Measurements from ENCODE around the gene CDH18.

CDH18 gene

DNA sequence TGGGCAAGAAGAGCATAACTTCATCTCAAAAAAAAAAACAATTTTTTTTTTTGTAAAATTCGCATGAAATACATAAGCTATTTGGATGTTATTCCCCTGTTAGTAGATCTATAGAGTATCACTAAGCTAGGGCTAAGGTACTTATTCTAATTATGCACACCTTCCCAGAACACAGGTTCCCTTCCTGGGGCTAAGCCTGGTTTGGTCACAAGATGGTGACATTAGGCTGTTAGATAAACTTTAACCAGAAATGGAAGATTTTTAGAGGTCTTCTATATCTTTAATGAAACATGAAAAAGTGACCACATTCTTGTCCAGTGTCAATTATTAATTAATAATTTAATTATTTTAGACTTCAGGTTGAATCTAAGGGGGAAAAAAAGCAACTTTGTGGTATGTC lies 433.5 kb downstream of the CDH18 start:
- in situ Hi-C loops (cut with HindIII; ENCODE audit: low pct_ligation_motif_present, low pct_unique_long_range_greater_than_20kb, low sequenced_read_pairs): no loop called here
- no peak for DNase-seq

DNA sequence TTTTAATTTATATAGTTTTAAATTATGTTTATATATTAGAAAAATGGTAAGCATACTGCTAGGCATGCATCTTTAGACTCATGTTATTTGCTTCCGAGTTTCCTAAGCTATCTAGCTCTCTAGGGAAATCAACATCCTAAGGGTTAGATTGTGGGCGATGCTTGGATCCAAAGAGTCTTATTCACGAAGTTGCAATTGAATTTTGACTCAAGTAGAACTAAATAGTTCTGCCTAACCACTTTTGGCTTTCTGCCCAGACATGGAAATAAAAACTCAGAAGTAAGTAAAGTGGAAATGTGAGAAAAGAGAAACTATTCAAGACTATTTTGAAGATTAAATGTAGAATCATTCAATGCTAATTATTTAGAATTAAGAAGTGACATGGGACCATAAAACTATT lies 440.4 kb downstream of the CDH18 start:
- no peak for DNase-seq
- in situ Hi-C loops (cut with HindIII; ENCODE audit: low pct_ligation_motif_present, low pct_unique_long_range_greater_than_20kb, low sequenced_read_pairs): no loop called here

DNA sequence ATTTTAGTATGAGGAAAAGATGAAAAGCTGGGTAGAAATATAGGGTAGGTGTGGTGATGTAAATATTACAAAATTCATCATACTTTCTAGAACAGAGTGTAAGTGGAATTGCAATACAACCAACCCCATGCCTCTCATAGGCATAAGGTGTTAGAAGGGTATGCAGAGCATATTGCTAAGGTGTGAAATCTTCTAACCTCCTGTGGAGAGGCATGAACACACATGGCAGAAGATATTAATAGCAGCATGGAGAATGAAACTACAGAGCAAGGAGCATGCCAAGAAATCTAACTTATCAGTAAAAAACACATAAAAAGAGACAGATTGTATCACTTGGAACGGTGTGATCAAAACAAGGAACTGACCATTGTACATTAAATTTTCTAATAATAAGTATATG lies 441.5 kb downstream of the CDH18 start:
- in situ Hi-C loops (cut with HindIII; ENCODE audit: low pct_ligation_motif_present, low pct_unique_long_range_greater_than_20kb, low sequenced_read_pairs): no loop called here
- no peak for DNase-seq

DNA sequence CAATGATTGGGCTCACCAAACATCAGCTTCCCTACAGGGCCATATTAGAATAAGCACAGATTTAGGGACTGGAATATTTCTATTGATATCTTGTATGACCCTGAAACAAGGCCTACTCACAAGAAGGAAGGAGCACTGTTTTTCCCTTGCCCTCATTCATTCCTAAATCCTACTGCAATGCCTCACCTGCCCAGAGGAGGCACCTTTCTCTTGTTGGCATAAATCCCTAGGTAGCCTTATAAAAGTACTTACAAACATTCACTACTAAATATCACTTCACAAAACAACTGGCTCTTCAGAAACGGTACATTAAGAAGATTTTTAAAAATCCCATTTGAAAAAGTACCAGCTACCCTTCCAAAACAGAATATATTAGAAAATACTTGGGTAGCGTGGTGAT lies 449.4 kb downstream of the CDH18 start:
- in situ Hi-C loops (cut with HindIII; ENCODE audit: low pct_ligation_motif_present, low pct_unique_long_range_greater_than_20kb, low sequenced_read_pairs): no loop called here
- DNase-seq: no peak

DNA sequence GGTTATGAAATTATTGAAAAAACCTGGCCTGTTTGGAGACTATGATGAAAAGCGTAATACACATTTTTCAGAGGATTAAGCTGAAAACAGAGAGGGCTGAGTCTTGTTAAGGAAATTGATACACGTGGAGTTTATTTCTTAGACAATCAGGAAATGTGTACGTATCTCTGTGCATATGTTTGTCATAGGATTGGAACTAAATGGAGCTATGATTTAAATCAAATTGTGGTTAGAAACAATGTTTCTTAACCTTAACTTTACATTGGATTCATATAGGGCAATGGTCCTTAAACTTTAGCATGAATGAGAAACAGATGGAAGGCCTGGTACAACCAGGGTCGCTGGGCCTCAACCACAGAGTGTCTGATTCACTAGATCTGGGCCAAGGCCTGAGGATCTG lies 451.6 kb downstream of the CDH18 start:
- in situ Hi-C loops (cut with HindIII; ENCODE audit: low pct_ligation_motif_present, low pct_unique_long_range_greater_than_20kb, low sequenced_read_pairs): no loop called here
- no peak for DNase-seq

DNA sequence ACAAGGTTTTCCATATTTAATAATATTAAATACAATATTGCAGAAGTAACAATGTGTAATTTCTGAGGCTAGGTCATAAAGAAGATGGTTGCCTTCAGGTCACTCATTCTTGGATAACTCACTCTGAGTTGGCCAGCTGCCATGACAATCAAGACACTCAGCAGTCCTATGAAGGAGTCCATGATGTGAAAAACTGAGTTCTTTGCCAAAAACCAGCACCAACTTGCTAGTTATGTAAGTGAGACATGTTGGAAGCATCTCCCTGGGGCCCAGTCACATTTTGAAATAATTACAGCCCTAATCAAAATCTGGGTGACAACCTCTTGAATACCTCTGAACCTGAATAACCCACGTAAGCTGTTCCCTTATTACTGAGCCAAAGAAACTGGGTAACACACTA lies 453.2 kb downstream of the CDH18 start:
- in situ Hi-C loops (cut with HindIII; ENCODE audit: low pct_ligation_motif_present, low pct_unique_long_range_greater_than_20kb, low sequenced_read_pairs): no loop called here
- no peak for DNase-seq

DNA sequence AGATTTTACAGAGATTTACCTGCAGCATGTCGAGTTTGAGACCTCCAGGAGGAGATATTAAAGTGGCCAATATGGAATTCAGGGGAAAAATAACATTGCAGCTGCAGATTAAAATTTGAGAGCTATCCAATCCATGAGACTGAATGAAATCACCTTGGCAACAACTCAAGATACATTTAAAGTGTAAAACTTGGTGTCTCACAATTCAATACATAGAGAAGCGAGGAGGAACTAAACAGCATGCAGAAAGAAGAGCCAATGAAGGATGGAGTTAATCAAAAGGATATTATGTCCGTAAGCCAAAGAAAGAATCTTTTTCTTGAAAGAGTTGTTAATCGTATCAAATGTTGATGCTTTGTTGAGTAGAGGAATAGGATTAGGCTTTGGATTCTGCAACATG lies 455.1 kb downstream of the CDH18 start:
- in situ Hi-C loops (cut with HindIII; ENCODE audit: low pct_ligation_motif_present, low pct_unique_long_range_greater_than_20kb, low sequenced_read_pairs): no loop called here
- DNase-seq: no peak

DNA sequence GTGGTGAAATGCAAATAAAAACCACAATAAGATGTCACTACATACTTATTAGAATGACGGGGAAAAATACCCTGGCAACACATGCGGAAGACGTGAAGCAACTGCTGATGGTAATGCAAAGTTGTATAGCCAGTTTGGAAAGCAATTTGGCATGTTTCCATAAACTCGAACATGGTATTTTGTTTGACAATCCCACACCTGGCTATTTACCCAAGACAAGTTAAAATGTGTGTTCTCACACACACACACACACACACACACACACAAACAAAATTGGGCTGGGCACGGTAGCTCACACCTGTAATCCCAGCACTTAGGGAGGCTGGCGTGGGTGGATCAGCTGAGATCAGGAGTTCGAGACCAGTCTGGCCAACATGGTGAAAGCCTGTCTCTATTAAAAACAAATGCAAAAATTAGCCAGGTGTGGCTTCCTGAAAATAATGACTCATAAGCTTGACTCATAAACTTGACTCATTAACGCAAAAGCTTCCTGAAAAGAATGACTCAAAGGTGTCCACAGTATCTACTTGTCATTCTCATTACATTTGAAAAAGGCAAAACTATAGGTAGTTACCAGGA lies 456.5 kb downstream of the CDH18 start:
- in situ Hi-C loops (cut with HindIII; ENCODE audit: low pct_ligation_motif_present, low pct_unique_long_range_greater_than_20kb, low sequenced_read_pairs): no loop called here
- peak; percentile 33 for DNase-seq

DNA sequence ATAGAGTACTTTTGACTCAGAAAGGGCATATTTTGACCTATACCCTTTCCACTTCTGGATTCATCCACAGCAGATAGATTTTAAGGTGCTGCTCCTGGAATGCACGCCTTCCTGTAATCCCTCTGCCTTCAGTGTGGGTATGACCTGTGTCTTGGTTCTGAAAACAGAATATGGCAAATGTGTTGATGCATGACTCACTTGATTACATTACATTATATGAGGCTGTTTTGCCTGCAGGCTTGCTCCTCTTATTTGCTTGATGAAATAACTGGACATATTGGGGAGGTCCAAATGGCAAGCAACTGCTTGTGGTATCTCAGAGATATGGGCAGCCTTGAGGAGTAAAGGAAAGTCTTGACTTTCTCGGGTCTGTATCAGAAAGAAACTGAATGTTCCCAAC lies 468.6 kb downstream of the CDH18 start:
- in situ Hi-C loops (cut with HindIII; ENCODE audit: low pct_ligation_motif_present, low pct_unique_long_range_greater_than_20kb, low sequenced_read_pairs): no loop called here
- no peak for DNase-seq

DNA sequence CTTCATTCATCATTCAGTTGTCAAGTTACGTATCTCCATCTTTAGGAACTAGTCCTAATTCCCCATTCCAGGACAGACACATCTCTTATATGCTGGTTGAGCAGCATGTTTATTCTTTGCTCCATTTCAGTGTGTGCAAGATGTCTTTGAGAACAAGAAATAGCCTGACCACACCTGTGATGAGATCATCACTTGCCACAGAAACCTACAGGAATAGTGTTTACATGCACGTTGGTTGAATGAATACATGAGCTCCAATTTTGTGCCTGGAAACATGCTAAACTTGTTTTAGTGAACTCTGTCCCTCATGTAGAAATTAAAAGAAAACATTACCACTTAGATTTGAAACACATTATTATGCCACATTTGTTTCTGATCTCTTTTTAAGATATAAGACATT lies 489.1 kb downstream of the CDH18 start:
- no peak for DNase-seq
- in situ Hi-C loops (cut with HindIII; ENCODE audit: low pct_ligation_motif_present, low pct_unique_long_range_greater_than_20kb, low sequenced_read_pairs): no loop called here

DNA sequence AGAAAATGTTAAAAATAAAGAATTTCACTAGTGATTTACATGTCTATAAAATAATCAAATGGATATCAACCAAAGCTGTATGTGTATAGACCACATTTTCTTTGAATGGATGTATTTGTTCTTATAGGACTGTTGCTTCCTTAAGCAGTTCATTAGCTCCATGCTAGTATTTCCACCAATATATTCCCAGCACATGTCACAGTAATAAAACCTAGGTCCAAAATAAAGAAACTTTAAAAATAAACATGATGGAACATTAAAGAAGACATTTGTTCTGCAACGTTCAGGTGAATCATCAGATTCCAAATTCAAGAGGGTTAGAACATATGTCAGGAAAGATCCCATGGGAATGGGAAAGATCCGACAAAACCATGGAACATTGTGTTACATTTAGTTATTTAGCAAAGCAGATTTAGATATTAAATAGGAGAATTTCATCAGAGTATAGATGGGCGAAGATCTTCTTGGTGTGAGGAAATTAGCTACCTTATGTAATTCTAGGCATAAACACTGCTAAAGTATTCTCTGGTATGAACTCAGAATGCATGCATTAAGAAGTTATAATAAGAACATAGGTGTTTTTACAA lies 490.7 kb downstream of the CDH18 start:
- in situ Hi-C loops (cut with HindIII; ENCODE audit: low pct_ligation_motif_present, low pct_unique_long_range_greater_than_20kb, low sequenced_read_pairs): no loop called here
- DNase-seq: no peak

DNA sequence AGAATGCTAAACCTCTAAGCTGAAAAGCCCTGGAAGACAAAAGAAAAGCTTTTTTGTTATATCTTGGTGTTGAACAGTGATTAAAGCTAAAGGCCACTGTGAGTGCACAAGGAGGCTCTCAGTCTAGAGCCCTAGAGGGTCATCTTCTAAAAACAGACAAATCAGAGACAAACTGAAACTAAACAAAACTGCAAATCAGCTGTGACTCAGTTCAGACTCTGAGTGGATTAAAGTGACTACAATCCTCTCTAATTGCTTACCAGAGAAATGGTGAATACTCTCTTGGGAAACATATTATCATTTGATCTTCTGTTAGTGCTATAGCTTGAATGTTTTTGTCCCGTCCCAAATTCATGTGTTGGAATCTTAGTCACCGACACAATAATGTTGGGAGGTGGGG lies 491.9 kb downstream of the CDH18 start:
- in situ Hi-C loops (cut with HindIII; ENCODE audit: low pct_ligation_motif_present, low pct_unique_long_range_greater_than_20kb, low sequenced_read_pairs): no loop called here
- DNase-seq: no peak

DNA sequence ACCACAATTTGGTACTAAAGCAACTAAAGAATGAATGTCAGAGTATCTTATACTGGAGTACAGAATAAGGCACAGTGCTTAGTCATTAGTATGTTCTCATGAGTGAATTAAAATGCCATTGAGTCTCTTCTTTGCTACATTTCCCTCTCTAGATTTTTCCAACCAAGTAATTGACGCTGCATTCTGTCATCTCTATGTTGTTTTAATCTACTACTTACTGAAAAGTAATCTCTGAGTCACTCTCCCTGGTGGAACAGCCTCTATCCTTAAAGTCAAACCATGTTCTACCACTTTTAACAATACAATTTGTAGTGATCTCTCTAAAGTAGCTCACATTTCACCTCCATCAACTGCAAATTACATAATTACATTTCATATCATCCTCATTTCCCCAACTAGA lies 495.1 kb downstream of the CDH18 start:
- in situ Hi-C loops (cut with HindIII; ENCODE audit: low pct_ligation_motif_present, low pct_unique_long_range_greater_than_20kb, low sequenced_read_pairs): no loop called here
- DNase-seq: no peak

DNA sequence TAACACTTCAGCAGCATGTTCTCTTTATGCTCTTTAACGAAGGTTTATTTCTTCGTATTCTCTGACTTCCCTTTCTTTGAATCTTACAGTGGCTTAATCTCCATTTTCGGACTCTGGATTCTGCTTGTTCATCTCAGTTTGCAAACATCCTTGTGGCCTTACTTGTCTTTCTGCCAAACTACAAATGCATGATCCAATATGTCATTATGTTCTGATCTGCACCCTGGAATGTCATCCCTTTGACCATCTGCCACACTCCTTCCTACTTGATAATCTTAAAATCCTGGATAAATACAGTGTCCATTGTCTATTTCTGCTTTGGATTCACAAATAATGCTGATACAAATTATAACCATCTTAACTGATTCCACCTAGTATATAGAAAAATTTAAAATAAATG lies 499.2 kb downstream of the CDH18 start:
- in situ Hi-C loops (cut with HindIII; ENCODE audit: low pct_ligation_motif_present, low pct_unique_long_range_greater_than_20kb, low sequenced_read_pairs): no loop called here
- DNase-seq: no peak

DNA sequence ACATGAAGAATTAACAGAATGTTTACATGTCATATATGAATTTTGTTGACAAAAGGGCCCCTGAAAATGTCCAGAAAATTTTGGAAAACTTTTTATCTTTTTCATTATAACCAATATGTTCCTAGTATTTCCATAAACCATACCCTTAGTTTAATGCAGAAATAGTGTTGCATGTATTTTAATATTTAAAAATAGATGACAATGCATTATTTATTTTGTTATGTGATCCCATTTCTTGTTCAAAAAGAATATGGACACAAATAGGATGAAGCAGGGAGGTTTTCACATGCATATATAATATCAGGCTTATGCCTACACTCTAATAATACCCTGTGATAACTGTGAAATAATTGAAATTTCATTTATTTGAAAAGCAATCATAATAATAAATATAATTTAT lies 500.5 kb downstream of the CDH18 start:
- in situ Hi-C loops (cut with HindIII; ENCODE audit: low pct_ligation_motif_present, low pct_unique_long_range_greater_than_20kb, low sequenced_read_pairs): no loop called here
- no peak for DNase-seq

DNA sequence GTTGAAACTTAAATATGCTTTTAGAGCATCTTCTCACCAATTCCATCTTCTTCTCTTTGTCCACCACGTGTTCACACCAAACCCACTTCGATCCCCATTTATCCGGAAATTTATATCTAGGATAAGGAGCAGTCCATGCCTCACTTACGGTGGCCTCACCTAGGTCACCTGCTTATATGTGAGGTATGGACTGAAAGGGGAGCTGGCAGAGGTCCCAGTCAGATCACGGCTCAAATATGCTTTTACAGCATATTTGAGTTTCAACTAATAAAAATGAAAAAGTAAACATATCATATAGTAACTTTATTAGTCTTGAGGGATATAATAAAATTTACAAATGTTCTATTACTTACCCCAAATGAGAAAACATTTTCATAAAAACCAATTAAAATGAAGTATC lies 508.4 kb downstream of the CDH18 start:
- in situ Hi-C loops (cut with HindIII; ENCODE audit: low pct_ligation_motif_present, low pct_unique_long_range_greater_than_20kb, low sequenced_read_pairs): no loop called here
- DNase-seq: no peak

DNA sequence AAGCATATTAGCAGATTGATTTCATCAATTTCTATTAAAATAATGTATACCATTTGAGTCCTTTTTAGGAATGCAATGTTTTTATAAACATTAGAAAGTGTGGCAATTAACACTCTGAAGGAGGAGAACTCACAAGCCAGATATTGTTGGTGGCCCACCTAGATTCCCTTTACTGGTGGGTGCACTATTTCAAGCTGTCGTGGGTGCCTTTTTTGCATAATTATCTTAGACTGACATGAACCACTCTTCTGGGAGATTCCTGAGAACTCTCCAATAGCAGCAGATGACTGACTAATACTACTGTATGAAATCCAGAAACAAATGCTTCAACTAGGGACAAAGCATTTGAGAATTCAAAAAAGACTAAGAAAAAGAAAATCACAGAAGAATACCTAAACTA lies 526.0 kb downstream of the CDH18 start:
- DNase-seq: no peak
- in situ Hi-C loops (cut with HindIII; ENCODE audit: low pct_ligation_motif_present, low pct_unique_long_range_greater_than_20kb, low sequenced_read_pairs): no loop called here

DNA sequence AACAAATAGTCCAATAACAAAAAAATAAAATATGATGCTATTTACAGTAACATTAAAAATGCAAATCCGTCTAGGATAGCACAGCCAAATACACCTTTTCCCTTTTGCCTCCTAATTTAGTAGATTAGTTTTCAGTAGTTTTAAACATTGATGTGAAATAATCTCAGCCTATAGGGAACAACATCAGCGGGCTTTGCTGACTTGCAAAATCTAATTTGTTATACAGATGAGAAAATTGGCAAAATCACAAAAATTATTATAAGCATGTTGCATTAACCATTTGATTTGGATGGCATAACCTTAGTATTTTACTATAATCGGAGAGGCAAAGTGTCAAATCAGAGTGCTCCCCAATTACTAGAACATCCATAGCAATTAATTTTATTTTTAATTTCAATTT lies 563.5 kb downstream of the CDH18 start:
- in situ Hi-C loops (cut with HindIII; ENCODE audit: low pct_ligation_motif_present, low pct_unique_long_range_greater_than_20kb, low sequenced_read_pairs): no loop called here
- no peak for DNase-seq

Data from ACHN (cell line).